NCI-H2196 treated with DMSO at 0.1 percent for 48 hours (cell line): ENCODE results near the gene SENP7.
A peak's percentile ranks its signal among the peaks of the same experiment; 100 is the strongest.
"Not testable (repeated sequence)": the region's sequence is repeated elsewhere in the genome, so short reads cannot be mapped to it uniquely, and the experiment has no call there.

Source experiments
- DNase-seq: peaks from one replicate; lab custom pipeline; 2025; ENCODE audit not compliant: unreplicated experiment; lab: John Stamatoyannopoulos, UW

SENP7 gene

GRCh38 chr3:101529816-101530685 lies 17.0 kb upstream of the SENP7 start:
- no peak for DNase-seq

GRCh38 chr3:101527906-101528305 lies 14.9 kb upstream of the SENP7 start:
- DNase-seq, result no peak

GRCh38 chr3:101527441-101527840 lies 14.4 kb upstream of the SENP7 start:
- DNase-seq, result no peak

- DNase-seq, result no peak
Observed at GRCh38 chr3:101521211-101521701, 8.2 kb upstream of the SENP7 start.

GRCh38 chr3:101519685-101520365 lies 6.8 kb upstream of the SENP7 start:
- no peak for DNase-seq

GRCh38 chr3:101518421-101518871 lies 5.4 kb upstream of the SENP7 start:
- DNase-seq, result peak; percentile 36

- DNase-seq, result peak; percentile 63
Observed at GRCh38 chr3:101513419-101513986, 491 bp upstream of the SENP7 start.

GRCh38 chr3:101512396-101512645 lies 691 bp downstream of the SENP7 start:
- DNase-seq, result no peak

GRCh38 chr3:101509811-101510210 lies 3.2 kb downstream of the SENP7 start:
- DNase-seq, result no peak

- no peak for DNase-seq
Observed at GRCh38 chr3:101509281-101509680, 3.7 kb downstream of the SENP7 start.

- DNase-seq, result no peak
Observed at GRCh38 chr3:101501783-101502182, 11.2 kb downstream of the SENP7 start.

- DNase-seq, result no peak
Observed at GRCh38 chr3:101500208-101500607, 12.8 kb downstream of the SENP7 start.

- no peak for DNase-seq
Observed at GRCh38 chr3:101497803-101498202, 15.2 kb downstream of the SENP7 start.

- DNase-seq, result no peak
Observed at GRCh38 chr3:101495552-101495951, 17.5 kb downstream of the SENP7 start.

GRCh38 chr3:101484805-101485620 lies 28.0 kb downstream of the SENP7 start:
- DNase-seq, result no peak

GRCh38 chr3:101478980-101479379 lies 34.0 kb downstream of the SENP7 start:
- DNase-seq, result no peak

GRCh38 chr3:101474841-101475552 lies 38.0 kb downstream of the SENP7 start:
- not testable (repeated sequence) for DNase-seq

GRCh38 chr3:101468676-101469075 lies 44.3 kb downstream of the SENP7 start:
- not testable (repeated sequence) for DNase-seq

- DNase-seq, result not testable (repeated sequence)
Observed at GRCh38 chr3:101467310-101467663, 45.7 kb downstream of the SENP7 start.

- no peak for DNase-seq
Observed at GRCh38 chr3:101466465-101467309, 46.3 kb downstream of the SENP7 start.
